B cell (primary cell): ENCODE results near the gene TECPR2. TPM values are rescaled to one million over a fixed set of nuclear protein-coding genes. Genes with fewer than 3 reads are reported as not detected.

ENCODE experiments used
- ATAC-seq: fragments of 200-7000 bp; cut with Tn5 transposase; one replicate; pipeline ENCODE4 v1.10.0; 2021; ENCODE audit warnings: low read depth, mild to moderate bottlenecking, moderate number of reproducible peaks, moderate library complexity
- CTCF ChIA-PET: fragments of 350-600 bp; sonication (Branson Sonifier 250); formaldehyde crosslinking; loops from one replicate; lab custom pipeline; 2021; ENCODE audit warnings: antibody characterized with exemption, inconsistent platforms; lab: Charles Lee
- POLR2A ChIA-PET: fragments of 350-600 bp; sonication (Branson Sonifier 250); formaldehyde crosslinking; loops from one replicate; lab custom pipeline; 2021; ENCODE audit warnings: antibody characterized with exemption; lab: Charles Lee
- DNase-seq: peaks from one replicate; pipeline ENCODE4 v3.0.0; 2013
- H2AFZ ChIP-seq: 2 replicates; pipeline ENCODE4 v1.6.1; 2012; ENCODE audit warnings: mild to moderate bottlenecking, low read depth, low read length; ENCODE audit not compliant: insufficient read depth, poor library complexity, severe bottlenecking
- H3K27ac ChIP-seq, 2 donors: 1 replicate in 1 of 2; 2 replicates in 1 of 2; pipeline ENCODE4 v1.5.1; 2012 to 2013; ENCODE audit warnings: low read length in 2 of 2, mild to moderate bottlenecking in 2 of 2, moderate library complexity in 1 of 2
- H3K27me3 ChIP-seq, 4 experiments: fragments of 200-600 bp in 1 of 4; sonication (generic) in 1 of 4; replicated peaks in 1 of 4; 1 replicate in 2 of 4; 2 replicates in 2 of 4; pipeline versions ENCODE4 v1.6.1 to v1.7.0; 2013 to 2016; ENCODE audit warnings: low read length in 3 of 4, mild to moderate bottlenecking in 2 of 4, mixed read lengths in 1 of 4, moderate library complexity in 1 of 4; ENCODE audit not compliant: insufficient read depth in 4 of 4, control insufficient read depth in 3 of 4; ENCODE audit errors: control extremely low read depth in 1 of 4
- H3K36me3 ChIP-seq, 2 experiments: replicated peaks in 1 of 2; 1 replicate in 1 of 2; 2 replicates in 1 of 2; pipeline versions ENCODE4 v1.6.1 to v1.7.1; 2013; ENCODE audit warnings: low read length in 1 of 2; ENCODE audit not compliant: insufficient read depth in 2 of 2, control insufficient read depth in 1 of 2; ENCODE audit errors: control extremely low read depth in 1 of 2, extremely low read depth in 1 of 2
- H3K4me1 ChIP-seq, 2 donors: fragments of 200-600 bp in 1 of 2; sonication (generic) in 1 of 2; 1 replicate in 1 of 2; 2 replicates in 1 of 2; pipeline versions ENCODE4 v1.5.1 to v1.6.1; 2013 to 2017; ENCODE audit warnings: low read length in 2 of 2; ENCODE audit not compliant: control insufficient read depth in 2 of 2, insufficient read depth in 2 of 2
- H3K4me2 ChIP-seq: replicated peaks from 2 replicates; pipeline ENCODE3; 2012; ENCODE audit warnings: mild to moderate bottlenecking, low read depth, low read length; ENCODE audit not compliant: poor library complexity, severe bottlenecking
- H3K4me3 ChIP-seq, 5 experiments: fragments of 200-600 bp in 1 of 5; sonication (generic) in 1 of 5; 1 replicate in 3 of 5; 2 replicates in 2 of 5; pipeline versions ENCODE4 v1.5.1 to v1.7.0; 2011 to 2016; ENCODE audit warnings: low read length in 4 of 5, mild to moderate bottlenecking in 4 of 5, low read depth in 2 of 5, control low read depth in 1 of 5, moderate library complexity in 1 of 5; ENCODE audit not compliant: insufficient read depth in 1 of 5; ENCODE audit errors: control extremely low read depth in 1 of 5, extremely low read depth in 1 of 5
- H3K79me2 ChIP-seq: fragments of 200-600 bp; sonication (generic); one replicate; pipeline ENCODE4 v1.6.0; 2016; ENCODE audit warnings: low read length; ENCODE audit not compliant: control insufficient read depth, insufficient read depth
- H3K9ac ChIP-seq: fragments of 200-600 bp; sonication (generic); 2 replicates; pipeline ENCODE4 v1.6.1; 2017; ENCODE audit warnings: mild to moderate bottlenecking, low read length, moderate library complexity
- H3K9me3 ChIP-seq, 3 donors: one replicate each; pipeline versions ENCODE4 v1.6.1 to v1.7.1; 2013; ENCODE audit warnings: low read length in 2 of 3; ENCODE audit not compliant: control insufficient read depth in 2 of 3, insufficient read depth in 1 of 3; ENCODE audit errors: control extremely low read depth in 1 of 3
- H4K20me1 ChIP-seq: 2 replicates; pipeline ENCODE4 v1.6.0; 2012; ENCODE audit warnings: mild to moderate bottlenecking, low read length; ENCODE audit not compliant: insufficient read depth, control insufficient read depth, poor library complexity, severe bottlenecking
- H3K27ac Mint-ChIP-seq: one replicate; pipeline ENCODE4 v1.8.0; 2021; ENCODE audit warnings: mixed read lengths
- H3K27me3 Mint-ChIP-seq: one replicate; pipeline ENCODE4 v1.8.0; 2021; ENCODE audit warnings: mixed read lengths
- H3K4me1 Mint-ChIP-seq: one replicate; pipeline ENCODE4 v1.8.0; 2021; ENCODE audit warnings: mixed read lengths
- H3K4me3 Mint-ChIP-seq: one replicate; pipeline ENCODE4 v1.8.0; 2021; ENCODE audit warnings: mixed read lengths
- H3K9me3 Mint-ChIP-seq: one replicate; pipeline ENCODE4 v1.8.0; 2022; ENCODE audit warnings: mixed read lengths; ENCODE audit not compliant: insufficient read depth
- CTCF ChIP-seq: fragments of 200-600 bp; IDR thresholded peaks from one replicate; pipeline ENCODE4 v1.8.0; 2022; ENCODE audit warnings: antibody characterized with exemption, mild to moderate bottlenecking
- EZH2 ChIP-seq: IDR thresholded peaks from 2 replicates; pipeline ENCODE4 v1.6.1; 2012; ENCODE audit warnings: borderline replicate concordance, low read depth, mild to moderate bottlenecking, moderate library complexity, low read length; ENCODE audit not compliant: insufficient read depth, poor library complexity, severe bottlenecking
- WGBS: methylation state at CpG from one replicate; pipeline ENCODE4 v1.1.5; 2013; ENCODE audit warnings: missing lambda C conversion rate; ENCODE audit not compliant: insufficient coverage; 5-methylcytosine and 5-hydroxymethylcytosine counted together
- intact Hi-C: fragments of 100-400 bp; cut with micrococcal nuclease; formaldehyde crosslinking; loops from one replicate; pipeline ENCODE4 v1.10.0; 2022
- polyA plus RNA-seq: library from polyadenylated mRNA; depleted of rRNA; stranded (reverse); fragments of >200 nt; gene quantifications from 2 replicates; pipeline ENCODE4 v1.2.3, GENCODE V29; 2012
- total RNA-seq, 2 donors: library from RNA; stranded (reverse); fragments of 120-200 nt in 1 of 2; gene quantifications; 1 replicate in 1 of 2; 2 replicates in 1 of 2; pipeline versions ENCODE4 v1.2.3 to v1.2.4, GENCODE V29; 2013 to 2022

Gene TECPR2
- total and polyA plus RNA-seq, 2 donors (not counting 1 experiment from before 2014, with no cell fraction given), result 4.7 to 10.8 TPM

GRCh38 chr14:102474934-102475333, 112.2 kb downstream of the TECPR2 start:
- H3K9me3 ChIP-seq, result no peaks in the 10 kb centered on the region
- H3K4me3 ChIP-seq, result no peak overlapping the region
- H2AFZ ChIP-seq, result no peak overlapping the region
- H4K20me1 ChIP-seq, result no peaks in the 10 kb centered on the region
- no peak for DNase-seq
- H3K4me1 ChIP-seq, result no peaks in the 10 kb centered on the region
- no peaks in the 10 kb centered on the region for H3K27me3 ChIP-seq
- H3K9me3 Mint-ChIP-seq, result no peaks in the 10 kb centered on the region
- no peak overlapping the region for H3K27ac ChIP-seq
- ChIA-PET CTCF (no interaction called here), POLR2A (no interaction called here)
- no peaks in the 10 kb centered on the region for H3K4me1 Mint-ChIP-seq
- H3K79me2 ChIP-seq, result no peaks in the 10 kb centered on the region
- intact Hi-C loops, result no loop called here
- no peak overlapping the region for H3K4me2 ChIP-seq
- 100% methylated on average over 4 of the region's 5 CpGs for WGBS
- no peak overlapping the region for H3K27ac Mint-ChIP-seq
- no peaks in the 10 kb centered on the region for H3K27me3 Mint-ChIP-seq
- H3K36me3 ChIP-seq, result no peaks in the 10 kb centered on the region
- H3K9ac ChIP-seq, result no peak overlapping the region
- no peak for ATAC-seq
- H3K4me3 Mint-ChIP-seq, result no peak overlapping the region
- no peak for TF ChIP-seq CTCF
- no peak for TF ChIP-seq EZH2

- Histone ChIP-seq H3K79me2 (no peaks in the 10 kb centered on the region), H3K27ac (no peak overlapping the region), H4K20me1 (no peaks in the 10 kb centered on the region), H3K36me3 (no peaks in the 10 kb centered on the region), H3K4me3 (no peak overlapping the region), H3K9ac (no peak overlapping the region), H3K9me3 (peaks cover 0 to 18% (median 4%) of the 10 kb centered on the region in 3 donors), H2AFZ (no peak overlapping the region), H3K27me3 (no peaks in the 10 kb centered on the region), H3K4me2 (no peak overlapping the region), H3K4me1 (no peaks in the 10 kb centered on the region)
- Mint-ChIP-seq H3K27ac (no peak overlapping the region), H3K27me3 (no peaks in the 10 kb centered on the region), H3K4me1 (no peaks in the 10 kb centered on the region), H3K4me3 (no peak overlapping the region), H3K9me3 (peaks cover 4% of the 10 kb centered on the region)
- no peak for ATAC-seq
- DNase-seq, result no peak
- intact Hi-C loops, result no loop called here
- TF ChIP-seq CTCF, result no peak
- TF ChIP-seq EZH2, result no peak
- ChIA-PET POLR2A (no interaction called here), CTCF (no interaction called here)
- WGBS, result 93% methylated on average over 2 of the region's 2 CpGs
Observed at GRCh38 chr14:102479107-102479506, 116.4 kb downstream of the TECPR2 start.
